NCI-H526 (cell line): ENCODE results near the gene SMIM14.
"Not testable (repeated sequence)": the region's sequence is repeated elsewhere in the genome, so short reads cannot be mapped to it uniquely, and the experiment has no call there.

Experiments used
- DNase-seq, 2 experiments: peaks; one replicate each; lab custom pipeline; 2025; lab: John Stamatoyannopoulos, UW

The SMIM14 gene

GRCh38 chr4:39638354-39639239 lies at the start of gene SMIM14:
Gene SMIM14 (minus strand): TSS chr4:39638865. CDS start chr4:39605145, 33,720 bp downstream.
- peak; percentile 95 to 98 for DNase-seq

GRCh38 chr4:39687014-39687413 lies 48.3 kb upstream of the SMIM14 start:
- no peak for DNase-seq

DNA sequence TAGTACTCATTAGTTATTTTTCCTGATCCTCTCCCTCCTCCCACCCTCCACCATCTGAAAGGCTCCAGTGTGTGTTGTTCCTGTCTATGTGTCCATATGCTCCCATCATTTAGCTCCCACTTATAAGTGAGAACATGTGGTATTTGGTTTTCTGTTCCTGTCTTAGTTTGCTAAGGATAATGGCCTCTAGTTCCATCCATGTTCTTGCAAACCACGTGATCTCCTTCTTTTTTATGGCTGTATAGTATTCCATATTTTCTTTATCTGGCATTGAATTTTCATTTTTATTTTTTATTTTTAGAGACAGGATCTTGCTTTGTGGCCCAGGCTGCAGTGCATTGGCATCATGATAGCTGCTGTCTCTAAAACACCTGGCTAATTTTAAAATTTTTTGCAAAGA lies 47.3 kb upstream of the SMIM14 start:
- DNase-seq: no peak

DNA sequence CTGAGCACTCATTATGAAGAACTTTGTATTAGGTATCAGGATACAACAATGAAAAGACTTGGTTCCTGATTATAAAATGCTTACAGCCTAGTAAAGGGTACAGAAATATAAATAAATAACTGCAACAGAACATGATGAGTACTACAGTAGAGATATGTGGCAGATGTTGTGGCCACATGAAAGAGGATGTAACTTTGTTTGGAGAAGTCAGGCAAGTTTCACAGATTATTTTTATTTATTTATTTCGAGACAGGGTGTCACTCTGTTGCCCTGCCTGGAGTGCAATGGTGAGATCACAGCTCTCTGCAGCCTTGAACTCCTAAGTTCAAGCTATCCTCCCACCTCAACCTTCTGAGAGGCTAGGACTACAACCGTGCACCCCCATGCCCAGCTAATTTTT lies 43.5 kb upstream of the SMIM14 start:
- no peak for DNase-seq

DNA sequence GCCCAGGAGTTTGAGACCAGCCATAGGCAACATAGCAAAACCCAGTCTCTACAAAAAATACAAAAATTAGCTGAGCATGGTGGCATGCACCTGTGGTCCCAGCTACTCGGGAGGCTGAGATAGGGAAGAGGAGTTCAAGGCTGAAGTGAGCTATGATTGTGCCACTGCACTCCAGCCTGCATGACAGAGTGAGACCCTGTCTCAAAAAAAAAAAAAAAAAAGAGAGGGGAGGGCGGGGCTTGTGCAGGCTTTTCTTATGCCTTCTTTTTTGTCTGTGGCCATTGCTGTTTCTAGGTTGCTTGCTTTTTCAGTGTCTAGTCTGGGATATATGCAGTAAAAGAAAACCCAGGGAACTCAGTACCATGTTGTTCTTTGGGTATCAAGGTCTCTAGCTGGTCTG lies 42.3 kb upstream of the SMIM14 start:
- not testable (repeated sequence) for DNase-seq

- DNase-seq: not testable (repeated sequence)
Measured at GRCh38 chr4:39675681-39676080, 37.0 kb upstream of the SMIM14 start.

GRCh38 chr4:39670296-39670695 lies 31.6 kb upstream of the SMIM14 start:
- not testable (repeated sequence) for DNase-seq

DNA sequence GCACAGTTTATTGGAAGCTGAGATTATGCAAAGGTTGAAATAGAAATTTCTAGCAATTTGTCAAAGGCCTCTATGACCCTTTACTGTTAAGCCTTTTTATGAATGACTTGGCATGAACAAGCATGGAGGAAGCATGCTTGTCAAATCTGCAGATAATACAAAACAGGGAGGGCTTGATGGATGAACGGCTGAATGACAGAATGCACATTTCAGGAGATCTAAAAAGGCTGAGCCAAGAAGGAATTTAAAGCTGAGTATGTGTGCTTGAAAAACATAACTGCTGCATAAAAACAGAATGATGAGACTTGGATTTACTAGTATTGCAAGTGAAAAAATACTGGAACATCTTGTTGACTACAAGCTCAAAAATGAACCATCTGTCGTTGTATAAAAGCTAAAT lies 30.2 kb upstream of the SMIM14 start:
- no peak for DNase-seq

GRCh38 chr4:39667706-39668105 lies 29.0 kb upstream of the SMIM14 start:
- no peak for DNase-seq

DNA sequence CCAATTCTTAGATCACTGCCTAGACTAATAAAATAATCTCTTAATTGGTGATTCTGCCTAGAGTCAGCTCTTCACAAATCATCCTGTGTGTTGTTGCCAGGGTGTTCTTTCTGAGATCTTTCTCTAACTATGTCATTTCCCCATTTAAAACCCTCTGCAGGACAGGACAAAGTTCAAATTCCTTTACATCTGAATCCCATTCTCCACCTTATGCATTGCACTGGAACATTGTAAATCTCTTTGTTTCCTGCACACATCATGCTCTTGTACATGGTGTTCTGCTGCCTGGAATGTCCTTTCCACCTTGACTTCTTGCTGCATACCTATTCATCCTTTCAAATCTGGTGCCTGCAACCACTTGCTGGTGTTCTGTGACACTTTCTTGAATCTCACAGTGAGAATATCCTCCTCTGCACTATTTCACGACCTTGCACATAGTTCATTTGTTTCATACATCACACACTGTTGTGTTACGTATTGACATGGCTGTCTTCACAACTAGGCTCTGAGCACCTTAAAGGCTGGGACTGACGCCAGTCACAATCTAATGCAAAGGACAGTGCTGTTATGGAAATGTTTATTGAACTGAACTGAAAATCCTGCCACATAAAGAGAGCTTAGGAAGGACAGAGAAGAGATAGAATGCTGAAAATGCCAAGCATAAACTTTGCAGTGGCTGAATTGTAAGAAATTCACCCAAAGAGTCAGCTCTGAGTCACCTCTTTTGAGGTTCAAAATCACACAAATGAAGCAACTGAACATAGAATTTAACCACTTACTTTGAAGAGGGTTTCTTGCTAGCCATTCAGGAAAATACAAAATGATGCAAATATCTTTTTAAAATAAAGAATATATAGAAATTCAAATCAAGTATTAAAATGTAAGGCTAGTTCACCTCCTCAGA lies 26.4 kb upstream of the SMIM14 start:
- DNase-seq: peak; percentile 43 to 45

- DNase-seq: no peak
Measured at GRCh38 chr4:39662683-39663082, 24.0 kb upstream of the SMIM14 start.

- no peak for DNase-seq
Measured at GRCh38 chr4:39660757-39661156, 22.1 kb upstream of the SMIM14 start.

GRCh38 chr4:39660045-39660444 lies 21.4 kb upstream of the SMIM14 start:
- no peak for DNase-seq

GRCh38 chr4:39658756-39659155 lies 20.1 kb upstream of the SMIM14 start:
- no peak for DNase-seq

GRCh38 chr4:39657465-39657864 lies 18.8 kb upstream of the SMIM14 start:
- DNase-seq: no peak

DNA sequence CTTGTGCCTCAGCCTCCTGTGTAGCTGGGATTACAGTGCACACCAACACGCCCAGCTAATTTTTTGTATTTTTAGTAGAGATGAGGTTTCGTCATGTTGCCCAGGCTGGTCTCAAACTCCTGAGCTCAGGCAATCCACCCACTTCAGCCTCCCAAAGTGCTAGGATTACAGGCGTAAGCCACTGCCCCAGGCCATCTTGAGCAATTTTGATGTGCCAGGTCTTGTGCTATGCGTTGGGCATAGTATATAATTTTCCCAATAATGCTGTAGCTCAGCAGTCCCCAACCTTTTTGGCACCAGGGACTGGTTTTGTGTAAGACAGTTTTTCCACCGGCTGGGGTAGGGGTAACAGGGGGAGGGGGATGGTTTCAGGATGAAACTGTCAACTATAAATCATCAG lies 18.0 kb upstream of the SMIM14 start:
- DNase-seq: not testable (repeated sequence)

DNA sequence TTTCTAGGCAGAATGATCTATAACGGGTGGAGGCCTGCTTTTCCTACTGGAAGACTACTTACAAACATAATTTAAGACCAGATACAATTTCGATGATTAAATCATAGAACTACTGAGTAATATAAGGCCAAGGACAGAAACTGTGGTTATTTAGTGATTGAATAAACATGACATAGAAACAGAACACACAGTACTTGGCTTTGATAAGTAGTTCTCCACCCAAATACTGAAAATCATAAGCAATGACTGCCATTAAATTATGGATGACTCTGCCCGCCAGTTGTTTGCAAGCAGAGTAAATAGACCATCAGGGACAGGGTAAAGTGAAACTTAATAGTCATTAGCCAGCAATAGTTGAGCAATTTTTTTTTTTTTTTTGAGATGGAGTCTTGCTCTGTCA lies 17.2 kb upstream of the SMIM14 start:
- no peak for DNase-seq

- no peak for DNase-seq
Measured at GRCh38 chr4:39655211-39655610, 16.5 kb upstream of the SMIM14 start.

GRCh38 chr4:39651586-39651985 lies 12.9 kb upstream of the SMIM14 start:
- not testable (repeated sequence) for DNase-seq

GRCh38 chr4:39649639-39650265 lies 11.1 kb upstream of the SMIM14 start:
- DNase-seq: no peak

- DNase-seq: no peak
Measured at GRCh38 chr4:39648827-39649558, 10.3 kb upstream of the SMIM14 start.

- DNase-seq: no peak
Measured at GRCh38 chr4:39648213-39648612, 9.5 kb upstream of the SMIM14 start.
